ENCODE measurements around the gene ASB16. TPM values are rescaled to one million over a fixed set of nuclear protein-coding genes. Genes with fewer than 3 reads are reported as not detected.
A peak's percentile ranks its signal among the peaks of the same experiment; 100 is the strongest.

The ASB16 gene
- total and polyA plus RNA-seq, 9 of the 15 experiments (the other 6 are each of a cell fraction or from before 2014, with no cell fraction given): 0.03 to 0.07 TPM; not detected in 7

DNA sequence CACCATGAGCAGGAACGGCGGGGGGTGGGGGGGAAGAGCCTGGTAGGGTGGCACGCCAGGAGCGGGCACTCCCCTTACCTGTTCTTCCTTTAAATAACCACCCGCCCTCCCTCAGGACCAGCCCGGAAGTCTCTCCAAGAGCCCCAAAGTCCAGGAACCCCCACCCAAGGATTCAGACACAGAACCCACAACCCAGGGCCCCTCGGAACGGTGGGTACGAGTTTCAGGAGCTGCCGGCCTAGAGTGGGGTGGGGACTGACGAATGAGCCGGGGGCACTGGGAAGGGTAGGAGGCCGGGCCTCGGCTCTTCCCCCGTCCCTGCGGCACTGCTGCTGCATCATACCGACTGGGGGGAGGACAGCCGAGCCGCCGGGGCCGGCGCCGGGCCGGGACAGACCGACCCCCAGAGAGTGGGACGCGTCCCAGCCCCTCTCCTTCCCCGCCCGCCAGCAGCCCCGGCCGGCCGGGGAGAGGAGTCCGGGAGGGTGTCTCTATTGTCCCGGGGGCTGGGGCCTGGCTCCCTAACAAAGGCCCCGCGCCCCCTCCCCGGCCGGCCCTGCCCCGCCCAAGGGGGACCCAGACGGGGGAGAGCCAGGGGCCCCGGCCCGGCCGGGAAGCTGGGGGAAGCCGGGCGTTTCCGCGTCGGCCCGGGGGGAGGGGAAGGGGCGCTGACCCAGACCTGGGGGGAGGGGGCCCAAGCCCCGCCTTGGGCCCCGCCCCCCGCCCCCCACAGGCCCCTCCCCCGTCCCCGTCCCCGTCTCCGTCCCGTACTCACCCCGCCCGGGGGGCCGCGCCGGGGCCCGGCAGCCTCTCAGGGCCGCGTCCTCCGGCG is 28.4 kb downstream of the ASB16 start (continued):
- TF ChIP-seq YBX1 (IDR thresholded peaks at IDR 0.05) (no peak), ILK (tag; IDR thresholded peaks at IDR 0.05; ENCODE audit: borderline replicate concordance, low read depth) (no peak), ZBTB17 (CRISPR knock-in tag; IDR thresholded peaks at IDR 0.05) (no peak), PURB (CRISPR knock-in tag; IDR thresholded peaks at IDR 0.05; ENCODE audit: low read depth) (no peak), SIRT6 (IDR thresholded peaks at IDR 0.05; ENCODE audit: low read depth, low read length) (no peak), RHOXF2B (CRISPR knock-in tag; conservative IDR thresholded peaks at IDR 0.05) (no peak), L3MBTL2 (IDR thresholded peaks at IDR 0.05) (0 out of 2 replicates have a peak, but pooled peaks have one; percentile 2), PRPF4 (IDR thresholded peaks at IDR 0.05; ENCODE audit: insufficient read depth, low read depth, low read length, poor library complexity, severe bottlenecking) (no peak), ZSCAN32 (CRISPR knock-in tag; IDR thresholded peaks at IDR 0.05) (no peak), ETV1 (tag; conservative IDR thresholded peaks at IDR 0.05; ENCODE audit: low read depth) (no peak), HNRNPH1 (optimal IDR thresholded peaks at IDR 0.05; ENCODE audit: low read depth, low read length) (no peak), MAFG (tag; conservative IDR thresholded peaks at IDR 0.05) (no peak), CC2D1A (IDR thresholded peaks at IDR 0.05) (no peak)
- TF ChIP-seq, protein P1, sequence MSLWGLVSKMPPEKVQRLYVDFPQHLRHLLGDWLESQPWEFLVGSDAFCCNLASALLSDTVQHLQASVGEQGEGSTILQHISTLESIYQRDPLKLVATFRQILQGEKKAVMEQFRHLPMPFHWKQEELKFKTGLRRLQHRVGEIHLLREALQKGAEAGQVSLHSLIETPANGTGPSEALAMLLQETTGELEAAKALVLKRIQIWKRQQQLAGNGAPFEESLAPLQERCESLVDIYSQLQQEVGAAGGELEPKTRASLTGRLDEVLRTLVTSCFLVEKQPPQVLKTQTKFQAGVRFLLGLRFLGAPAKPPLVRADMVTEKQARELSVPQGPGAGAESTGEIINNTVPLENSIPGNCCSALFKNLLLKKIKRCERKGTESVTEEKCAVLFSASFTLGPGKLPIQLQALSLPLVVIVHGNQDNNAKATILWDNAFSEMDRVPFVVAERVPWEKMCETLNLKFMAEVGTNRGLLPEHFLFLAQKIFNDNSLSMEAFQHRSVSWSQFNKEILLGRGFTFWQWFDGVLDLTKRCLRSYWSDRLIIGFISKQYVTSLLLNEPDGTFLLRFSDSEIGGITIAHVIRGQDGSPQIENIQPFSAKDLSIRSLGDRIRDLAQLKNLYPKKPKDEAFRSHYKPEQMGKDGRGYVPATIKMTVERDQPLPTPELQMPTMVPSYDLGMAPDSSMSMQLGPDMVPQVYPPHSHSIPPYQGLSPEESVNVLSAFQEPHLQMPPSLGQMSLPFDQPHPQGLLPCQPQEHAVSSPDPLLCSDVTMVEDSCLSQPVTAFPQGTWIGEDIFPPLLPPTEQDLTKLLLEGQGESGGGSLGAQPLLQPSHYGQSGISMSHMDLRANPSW (CRISPR knock-in tag; IDR thresholded peaks at IDR 0.05): no peak
- TF ChIP-seq, protein P2, sequence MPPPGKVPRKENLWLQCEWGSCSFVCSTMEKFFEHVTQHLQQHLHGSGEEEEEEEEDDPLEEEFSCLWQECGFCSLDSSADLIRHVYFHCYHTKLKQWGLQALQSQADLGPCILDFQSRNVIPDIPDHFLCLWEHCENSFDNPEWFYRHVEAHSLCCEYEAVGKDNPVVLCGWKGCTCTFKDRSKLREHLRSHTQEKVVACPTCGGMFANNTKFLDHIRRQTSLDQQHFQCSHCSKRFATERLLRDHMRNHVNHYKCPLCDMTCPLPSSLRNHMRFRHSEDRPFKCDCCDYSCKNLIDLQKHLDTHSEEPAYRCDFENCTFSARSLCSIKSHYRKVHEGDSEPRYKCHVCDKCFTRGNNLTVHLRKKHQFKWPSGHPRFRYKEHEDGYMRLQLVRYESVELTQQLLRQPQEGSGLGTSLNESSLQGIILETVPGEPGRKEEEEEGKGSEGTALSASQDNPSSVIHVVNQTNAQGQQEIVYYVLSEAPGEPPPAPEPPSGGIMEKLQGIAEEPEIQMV (tag; conservative IDR thresholded peaks at IDR 0.05; ENCODE audit: low read depth): no peak
- TF ChIP-seq, protein P3, sequence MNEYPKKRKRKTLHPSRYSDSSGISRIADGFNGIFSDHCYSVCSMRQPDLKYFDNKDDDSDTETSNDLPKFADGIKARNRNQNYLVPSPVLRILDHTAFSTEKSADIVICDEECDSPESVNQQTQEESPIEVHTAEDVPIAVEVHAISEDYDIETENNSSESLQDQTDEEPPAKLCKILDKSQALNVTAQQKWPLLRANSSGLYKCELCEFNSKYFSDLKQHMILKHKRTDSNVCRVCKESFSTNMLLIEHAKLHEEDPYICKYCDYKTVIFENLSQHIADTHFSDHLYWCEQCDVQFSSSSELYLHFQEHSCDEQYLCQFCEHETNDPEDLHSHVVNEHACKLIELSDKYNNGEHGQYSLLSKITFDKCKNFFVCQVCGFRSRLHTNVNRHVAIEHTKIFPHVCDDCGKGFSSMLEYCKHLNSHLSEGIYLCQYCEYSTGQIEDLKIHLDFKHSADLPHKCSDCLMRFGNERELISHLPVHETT (CRISPR knock-in tag; conservative IDR thresholded peaks at IDR 0.05 in 1 of 2, IDR thresholded peaks at IDR 0.05 in 1 of 2): no peak; a peak in 1 of 4 replicates
- TF ChIP-seq, protein P4, sequence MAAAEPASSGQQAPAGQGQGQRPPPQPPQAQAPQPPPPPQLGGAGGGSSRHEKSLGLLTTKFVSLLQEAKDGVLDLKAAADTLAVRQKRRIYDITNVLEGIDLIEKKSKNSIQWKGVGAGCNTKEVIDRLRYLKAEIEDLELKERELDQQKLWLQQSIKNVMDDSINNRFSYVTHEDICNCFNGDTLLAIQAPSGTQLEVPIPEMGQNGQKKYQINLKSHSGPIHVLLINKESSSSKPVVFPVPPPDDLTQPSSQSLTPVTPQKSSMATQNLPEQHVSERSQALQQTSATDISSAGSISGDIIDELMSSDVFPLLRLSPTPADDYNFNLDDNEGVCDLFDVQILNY (CRISPR knock-in tag; IDR thresholded peaks at IDR 0.05): no peak
- TF ChIP-seq, protein P5, sequence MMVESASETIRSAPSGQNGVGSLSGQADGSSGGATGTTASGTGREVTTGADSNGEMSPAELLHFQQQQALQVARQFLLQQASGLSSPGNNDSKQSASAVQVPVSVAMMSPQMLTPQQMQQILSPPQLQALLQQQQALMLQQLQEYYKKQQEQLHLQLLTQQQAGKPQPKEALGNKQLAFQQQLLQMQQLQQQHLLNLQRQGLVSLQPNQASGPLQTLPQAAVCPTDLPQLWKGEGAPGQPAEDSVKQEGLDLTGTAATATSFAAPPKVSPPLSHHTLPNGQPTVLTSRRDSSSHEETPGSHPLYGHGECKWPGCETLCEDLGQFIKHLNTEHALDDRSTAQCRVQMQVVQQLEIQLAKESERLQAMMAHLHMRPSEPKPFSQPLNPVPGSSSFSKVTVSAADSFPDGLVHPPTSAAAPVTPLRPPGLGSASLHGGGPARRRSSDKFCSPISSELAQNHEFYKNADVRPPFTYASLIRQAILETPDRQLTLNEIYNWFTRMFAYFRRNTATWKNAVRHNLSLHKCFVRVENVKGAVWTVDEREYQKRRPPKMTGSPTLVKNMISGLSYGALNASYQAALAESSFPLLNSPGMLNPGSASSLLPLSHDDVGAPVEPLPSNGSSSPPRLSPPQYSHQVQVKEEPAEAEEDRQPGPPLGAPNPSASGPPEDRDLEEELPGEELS (CRISPR knock-in tag; IDR thresholded peaks at IDR 0.05; ENCODE audit: borderline replicate concordance): no peak
